ENCODE measurements around the gene INHA.
A peak's percentile ranks its signal among the peaks of the same experiment; 100 is the strongest.

Gene INHA

DNA sequence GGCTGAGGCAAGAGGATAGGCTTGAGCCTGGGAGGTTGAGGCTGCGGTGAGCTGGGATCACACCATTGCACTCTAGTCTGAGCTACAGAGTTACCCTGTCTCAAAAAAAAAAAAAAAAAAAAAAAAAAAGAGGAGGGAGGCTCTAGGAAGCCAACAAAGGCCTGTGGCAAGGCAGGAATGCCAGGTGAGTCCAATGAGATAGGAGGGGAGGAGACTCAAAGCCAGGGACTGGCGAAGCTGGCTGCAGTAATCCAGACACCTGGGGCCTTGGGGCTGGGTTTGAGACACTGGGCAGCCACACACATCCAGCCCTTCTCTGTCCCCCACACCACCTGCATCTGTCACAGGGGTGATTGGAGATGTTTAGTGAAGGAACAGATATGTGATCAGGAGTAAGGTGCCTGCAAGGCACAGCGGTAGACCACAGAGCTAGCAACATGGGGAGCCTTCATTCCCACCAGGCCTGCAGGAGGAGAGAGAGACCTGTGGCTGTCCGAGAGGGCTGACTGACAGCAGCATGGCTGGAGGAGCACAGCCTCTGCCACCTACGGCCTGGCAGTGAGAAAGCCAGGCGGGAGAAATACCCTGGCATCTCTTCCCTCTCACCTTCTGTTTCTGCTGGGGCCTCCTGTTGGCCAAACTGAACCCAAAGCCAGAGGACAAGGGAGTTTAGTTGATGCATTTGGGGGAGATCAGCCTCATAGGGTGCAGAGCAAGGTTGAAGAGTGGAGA, 38.0 kb upstream of the INHA start:
- Mint-ChIP-seq H3K27me3 (ENCODE audit: low read depth) (peaks cover 28% of the 10 kb centered on the region), H3K36me3 (ENCODE audit: low read depth) (peaks cover 4% of the 10 kb centered on the region)
- TF ChIP-seq, protein P1, sequence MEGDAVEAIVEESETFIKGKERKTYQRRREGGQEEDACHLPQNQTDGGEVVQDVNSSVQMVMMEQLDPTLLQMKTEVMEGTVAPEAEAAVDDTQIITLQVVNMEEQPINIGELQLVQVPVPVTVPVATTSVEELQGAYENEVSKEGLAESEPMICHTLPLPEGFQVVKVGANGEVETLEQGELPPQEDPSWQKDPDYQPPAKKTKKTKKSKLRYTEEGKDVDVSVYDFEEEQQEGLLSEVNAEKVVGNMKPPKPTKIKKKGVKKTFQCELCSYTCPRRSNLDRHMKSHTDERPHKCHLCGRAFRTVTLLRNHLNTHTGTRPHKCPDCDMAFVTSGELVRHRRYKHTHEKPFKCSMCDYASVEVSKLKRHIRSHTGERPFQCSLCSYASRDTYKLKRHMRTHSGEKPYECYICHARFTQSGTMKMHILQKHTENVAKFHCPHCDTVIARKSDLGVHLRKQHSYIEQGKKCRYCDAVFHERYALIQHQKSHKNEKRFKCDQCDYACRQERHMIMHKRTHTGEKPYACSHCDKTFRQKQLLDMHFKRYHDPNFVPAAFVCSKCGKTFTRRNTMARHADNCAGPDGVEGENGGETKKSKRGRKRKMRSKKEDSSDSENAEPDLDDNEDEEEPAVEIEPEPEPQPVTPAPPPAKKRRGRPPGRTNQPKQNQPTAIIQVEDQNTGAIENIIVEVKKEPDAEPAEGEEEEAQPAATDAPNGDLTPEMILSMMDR (IDR thresholded peaks at IDR 0.05; ENCODE audit: unreplicated experiment in 3 of 3), result no peak

DNA sequence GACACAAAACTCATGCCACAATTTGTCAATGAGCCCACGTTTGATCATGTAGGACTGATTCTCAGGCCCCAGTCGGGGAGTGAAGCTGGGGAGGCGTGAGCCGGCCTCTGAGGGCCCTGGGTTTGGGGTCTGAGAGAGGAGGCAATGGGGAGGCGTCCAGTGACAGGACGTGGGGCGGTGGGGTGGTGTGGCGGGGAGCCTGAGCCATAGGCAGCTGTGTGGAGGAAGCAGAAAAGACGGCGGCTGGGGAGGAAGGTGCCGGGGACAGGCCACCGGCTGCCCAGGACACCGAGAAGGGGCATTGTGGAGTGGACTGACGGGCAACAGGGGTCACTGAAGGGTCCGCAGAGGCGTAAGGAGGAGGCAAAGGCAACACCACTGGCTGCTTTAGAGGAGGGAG, 35.7 kb upstream of the INHA start:
- H3K36me3 Mint-ChIP-seq (ENCODE audit: low read depth), result peaks cover 11% of the 10 kb centered on the region
- TF ChIP-seq, protein P1 (IDR thresholded peaks at IDR 0.05; ENCODE audit: unreplicated experiment in 3 of 3), result no peak
- H3K27me3 Mint-ChIP-seq (ENCODE audit: low read depth), result peaks cover 7% of the 10 kb centered on the region
- peak overlapping the region in 1 of 3 experiments; percentile 26 for H3K27ac Mint-ChIP-seq
- no peak overlapping the region for H3K4me3 Mint-ChIP-seq
- H3K4me1 Mint-ChIP-seq, result peaks cover 12% of the 10 kb centered on the region
- H3K9me3 Mint-ChIP-seq, result no peaks in the 10 kb centered on the region

More for the DNA sequence above, 38.0 kb upstream of the INHA start:
- H3K27ac Mint-ChIP-seq, result no peak overlapping the region
- peaks cover 7% of the 10 kb centered on the region for H3K4me1 Mint-ChIP-seq
- no peaks in the 10 kb centered on the region for H3K9me3 Mint-ChIP-seq
- no peak overlapping the region for H3K4me3 Mint-ChIP-seq

DNA sequence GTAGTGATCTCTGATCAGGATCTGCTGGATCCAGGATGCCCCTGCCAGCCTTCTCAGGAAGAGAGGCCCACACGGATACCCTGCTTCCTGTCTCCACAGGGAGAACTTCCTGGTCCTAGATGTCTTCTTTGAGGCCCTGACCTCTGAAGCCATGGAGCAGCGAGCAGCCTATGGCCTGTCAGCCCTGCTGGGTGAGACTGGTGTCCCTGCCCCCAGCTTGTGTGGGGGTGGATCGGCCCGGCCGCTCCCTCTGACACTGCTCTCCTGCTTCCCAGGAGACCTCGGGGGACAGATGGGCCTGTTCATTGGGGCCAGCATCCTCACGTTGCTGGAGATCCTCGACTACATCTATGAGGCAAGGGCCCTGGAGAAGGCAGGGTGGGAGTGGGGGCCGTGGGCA, 35.1 kb upstream of the INHA start:
- H3K27me3 Mint-ChIP-seq (ENCODE audit: low read depth), result peaks cover 4% of the 10 kb centered on the region
- no peak overlapping the region for H3K4me3 Mint-ChIP-seq
- H3K27ac Mint-ChIP-seq, result no peak overlapping the region
- H3K9me3 Mint-ChIP-seq, result no peaks in the 10 kb centered on the region
- H3K4me1 Mint-ChIP-seq, result peaks cover 12% of the 10 kb centered on the region
- H3K36me3 Mint-ChIP-seq (ENCODE audit: low read depth), result peaks cover 12% of the 10 kb centered on the region
- TF ChIP-seq, protein P1 (IDR thresholded peaks at IDR 0.05; ENCODE audit: unreplicated experiment in 3 of 3), result no peak

DNA sequence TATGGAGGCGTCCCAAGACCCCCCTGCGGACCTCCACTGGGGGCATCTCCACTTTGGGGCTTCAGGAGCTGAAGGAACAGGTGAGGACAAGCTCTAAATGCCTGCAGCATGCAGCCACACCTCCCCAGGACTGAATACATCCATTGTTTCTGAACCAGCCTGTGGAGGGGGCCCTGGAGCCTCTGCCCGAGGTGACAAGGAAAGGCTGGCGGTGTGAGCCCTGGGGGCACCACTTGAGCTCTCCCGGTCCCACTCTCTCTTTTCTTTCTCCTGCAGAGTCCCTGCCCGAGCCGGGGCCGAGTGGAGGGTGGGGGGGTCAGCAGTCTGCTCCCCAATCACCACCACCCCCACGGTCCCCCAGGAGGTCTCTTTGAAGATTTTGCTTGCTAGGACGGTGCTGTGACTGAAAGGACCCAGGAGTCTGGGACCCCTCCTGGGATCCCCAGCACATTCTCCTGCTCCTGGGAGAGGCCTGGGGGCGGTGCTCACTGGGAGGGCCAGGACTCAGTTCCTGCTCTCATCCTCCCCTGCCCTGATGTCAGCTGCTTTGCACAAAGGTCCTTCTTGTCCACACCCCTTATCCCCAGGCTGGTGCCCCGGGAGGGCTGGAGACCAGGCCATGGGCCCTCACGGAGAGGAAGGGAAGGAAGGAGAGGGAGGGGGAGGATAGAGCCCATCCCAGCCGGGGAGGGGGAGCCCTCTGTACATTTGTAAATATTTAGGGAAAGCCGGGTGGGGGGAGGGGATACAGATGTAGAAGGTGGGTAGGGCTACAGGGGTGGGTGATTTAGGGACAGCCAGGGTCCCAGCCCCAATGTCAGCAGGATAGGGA, 34.2 kb upstream of the INHA start:
- TF ChIP-seq, protein P1 (IDR thresholded peaks at IDR 0.05; ENCODE audit: unreplicated experiment in 3 of 3), result no peak
- H3K4me3 Mint-ChIP-seq, result no peak overlapping the region
- H3K27ac Mint-ChIP-seq, result peak overlapping the region in 1 of 3 experiments; percentile 80
- H3K4me1 Mint-ChIP-seq, result peaks cover 21% of the 10 kb centered on the region
- H3K36me3 Mint-ChIP-seq (ENCODE audit: low read depth), result peaks cover 12% of the 10 kb centered on the region
- H3K9me3 Mint-ChIP-seq, result no peaks in the 10 kb centered on the region
- H3K27me3 Mint-ChIP-seq (ENCODE audit: low read depth), result peaks cover 4% of the 10 kb centered on the region

DNA sequence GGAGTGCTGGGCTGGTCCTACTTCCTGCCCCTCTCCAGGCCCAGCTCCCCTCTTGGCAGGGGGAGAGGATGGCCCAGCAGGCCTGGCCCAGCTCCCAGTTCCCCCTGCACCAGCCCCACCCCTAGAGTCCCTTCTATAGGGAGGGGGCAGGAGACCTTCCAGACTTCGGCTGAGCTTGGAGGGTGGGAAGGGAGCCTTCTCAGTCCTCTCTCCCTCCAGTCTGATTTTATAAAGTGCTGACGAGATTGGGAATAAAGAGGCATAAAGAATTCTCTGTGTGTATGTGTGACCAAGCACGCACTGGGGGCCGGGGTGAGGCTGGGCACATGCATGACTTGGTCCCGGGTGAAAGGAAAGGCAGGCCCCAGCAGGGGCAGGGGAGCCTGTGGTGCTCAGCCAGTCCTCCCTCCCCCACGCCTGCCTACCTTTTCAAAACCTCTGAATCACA, 33.6 kb upstream of the INHA start:
- Mint-ChIP-seq H3K9me3 (no peaks in the 10 kb centered on the region), H3K4me1 (peaks cover 22% of the 10 kb centered on the region), H3K27me3 (ENCODE audit: low read depth) (peaks cover 4% of the 10 kb centered on the region), H3K4me3 (peak overlapping the region; percentile 59 to 66 (median 63)), H3K27ac (peak overlapping the region; percentile 73 to 82 (median 80)), H3K36me3 (ENCODE audit: low read depth) (peaks cover 12% of the 10 kb centered on the region)
- TF ChIP-seq, protein P1 (IDR thresholded peaks at IDR 0.05; ENCODE audit: unreplicated experiment in 3 of 3), result no peak

All from nephron (organoid).